DND-41 (cell line): ENCODE data around the gene APC.

ENCODE experiments used
- ATAC-seq: fragments of 200-7000 bp; cut with Tn5 transposase; 3 replicates; pipeline ENCODE4 v1.9.1; 2021; ENCODE audit warnings: low read depth; ENCODE audit not compliant: insufficient read depth
- DNase-seq: peaks from one replicate; pipeline ENCODE4 v3.0.0-alpha.2; 2020
- H2AFZ ChIP-seq: 2 replicates; pipeline ENCODE4 v1.6.0; 2012; ENCODE audit warnings: low read depth, low read length
- H3K27ac ChIP-seq: 2 replicates; pipeline ENCODE4 v1.5.1; 2012; ENCODE audit warnings: low read length, inconsistent platforms
- H3K27me3 ChIP-seq: fragments of 200-600 bp; sonication (generic); 2 replicates; pipeline ENCODE4 v1.6.0; 2012; ENCODE audit warnings: low read length, mild to moderate bottlenecking, inconsistent platforms; ENCODE audit not compliant: insufficient read depth, poor library complexity
- H3K36me3 ChIP-seq: 2 replicates; pipeline ENCODE4 v1.5.1; 2012; ENCODE audit warnings: low read length, inconsistent platforms; ENCODE audit not compliant: insufficient read depth
- H3K4me1 ChIP-seq: 2 replicates; pipeline ENCODE4 v1.5.1; 2012; ENCODE audit warnings: mild to moderate bottlenecking, low read length; ENCODE audit not compliant: insufficient read depth
- H3K4me2 ChIP-seq: 2 replicates; pipeline ENCODE4 v1.6.0; 2012; ENCODE audit warnings: mild to moderate bottlenecking, moderate library complexity, low read length, inconsistent platforms; ENCODE audit not compliant: insufficient read depth
- H3K4me3 ChIP-seq, 2 experiments: fragments of 200-600 bp in 1 of 2; shearing (Covaris generic) in 1 of 2; 2 replicates each; pipeline ENCODE4 v1.5.1; 2012 to 2016; ENCODE audit warnings: inconsistent platforms in 2 of 2, low read length in 2 of 2, mild to moderate bottlenecking in 2 of 2, low read depth in 1 of 2, moderate library complexity in 1 of 2
- H3K79me2 ChIP-seq: 2 replicates; pipeline ENCODE4 v1.6.0; 2012; ENCODE audit warnings: low read length, inconsistent platforms; ENCODE audit not compliant: insufficient read depth
- H3K9ac ChIP-seq: 2 replicates; pipeline ENCODE4 v1.6.0; 2012; ENCODE audit warnings: low read depth, mild to moderate bottlenecking, inconsistent platforms, low read length, moderate library complexity
- H3K9me3 ChIP-seq: 2 replicates; pipeline ENCODE4 v1.5.1; 2012; ENCODE audit warnings: low read length, moderate library complexity, mild to moderate bottlenecking, inconsistent platforms; ENCODE audit not compliant: insufficient read depth, severe bottlenecking
- H4K20me1 ChIP-seq: 2 replicates; pipeline ENCODE4 v1.6.0; 2012; ENCODE audit warnings: low read length; ENCODE audit not compliant: insufficient read depth
- CTCF ChIP-seq: IDR thresholded peaks from 2 replicates; pipeline ENCODE4 v1.5.1; 2012; ENCODE audit warnings: borderline replicate concordance, low read length, moderate library complexity, mild to moderate bottlenecking; ENCODE audit not compliant: poor library complexity, severe bottlenecking; ENCODE audit errors: extremely low read depth
- EZH2 ChIP-seq: IDR thresholded peaks from 3 replicates; pipeline ENCODE4 v1.6.1; 2012; ENCODE audit warnings: borderline replicate concordance, low read depth, mild to moderate bottlenecking, moderate library complexity, low read length, inconsistent platforms; ENCODE audit not compliant: severe bottlenecking

The APC gene

DNA sequence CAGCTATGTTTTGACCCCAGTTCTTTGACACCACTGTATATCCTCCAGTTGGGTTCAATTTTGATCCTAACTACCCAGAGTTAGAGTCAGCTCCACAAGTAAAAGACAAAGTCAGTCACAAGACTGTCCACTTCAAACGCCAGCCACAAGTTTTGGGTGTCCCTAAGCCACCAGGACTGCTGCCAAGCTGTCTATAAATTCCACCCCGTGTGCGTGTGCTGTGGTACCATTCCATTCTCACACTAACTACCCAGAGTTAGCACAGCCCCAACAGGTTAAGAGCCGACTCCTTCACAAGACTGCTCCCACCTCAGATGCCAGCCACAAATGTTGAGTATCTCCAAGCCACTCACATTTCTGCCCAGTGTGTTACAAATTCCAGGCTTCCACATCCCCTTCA is 56.7 kb downstream of the APC start:
- Histone ChIP-seq H3K4me3 (no peak overlapping the region), H4K20me1 (no peaks in the 10 kb centered on the region), H3K36me3 (peaks cover 58% of the 10 kb centered on the region)

DNA sequence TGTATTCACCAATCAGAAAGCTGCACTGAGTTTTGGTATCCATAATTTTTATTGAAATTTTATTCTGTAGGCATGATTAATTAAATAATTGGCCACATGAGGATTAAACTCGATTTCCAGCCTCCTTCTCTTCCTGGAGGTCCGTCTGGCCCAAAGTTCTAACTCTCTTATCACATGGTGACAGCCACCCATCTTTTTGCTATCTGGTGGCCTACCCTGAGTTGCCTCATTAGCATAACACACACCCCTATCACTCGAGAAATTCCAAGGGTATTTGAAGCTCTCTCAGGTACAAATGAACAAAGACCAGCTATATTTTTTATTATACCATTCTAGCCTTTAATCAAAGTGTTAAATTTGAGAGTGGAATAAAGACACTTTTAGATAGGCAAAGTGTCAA is 57.7 kb downstream of the APC start:
- no peaks in the 10 kb centered on the region for H3K9me3 ChIP-seq
- no peak overlapping the region for H3K4me2 ChIP-seq
- no peaks in the 10 kb centered on the region for H3K79me2 ChIP-seq
- no peaks in the 10 kb centered on the region for H4K20me1 ChIP-seq
- no peaks in the 10 kb centered on the region for H3K27me3 ChIP-seq
- H3K36me3 ChIP-seq: peaks cover 56% of the 10 kb centered on the region
- no peak overlapping the region for H3K9ac ChIP-seq
- TF ChIP-seq EZH2: no peak
- TF ChIP-seq CTCF: no peak
- ATAC-seq: no peak
- H3K4me3 ChIP-seq: no peak overlapping the region
- DNase-seq: no peak
- no peaks in the 10 kb centered on the region for H3K4me1 ChIP-seq
- no peak overlapping the region for H3K27ac ChIP-seq
- no peak overlapping the region for H2AFZ ChIP-seq

More for the DNA sequence above, 56.7 kb downstream of the APC start:
- DNase-seq (no peak), ATAC-seq (no peak)
- Histone ChIP-seq H3K4me2 (no peak overlapping the region), H3K27ac (no peak overlapping the region), H3K9ac (no peak overlapping the region), H2AFZ (no peak overlapping the region), H3K79me2 (no peaks in the 10 kb centered on the region), H3K9me3 (no peaks in the 10 kb centered on the region), H3K4me1 (no peaks in the 10 kb centered on the region), H3K27me3 (no peaks in the 10 kb centered on the region)
- TF ChIP-seq CTCF (no peak), EZH2 (no peak)

DNA sequence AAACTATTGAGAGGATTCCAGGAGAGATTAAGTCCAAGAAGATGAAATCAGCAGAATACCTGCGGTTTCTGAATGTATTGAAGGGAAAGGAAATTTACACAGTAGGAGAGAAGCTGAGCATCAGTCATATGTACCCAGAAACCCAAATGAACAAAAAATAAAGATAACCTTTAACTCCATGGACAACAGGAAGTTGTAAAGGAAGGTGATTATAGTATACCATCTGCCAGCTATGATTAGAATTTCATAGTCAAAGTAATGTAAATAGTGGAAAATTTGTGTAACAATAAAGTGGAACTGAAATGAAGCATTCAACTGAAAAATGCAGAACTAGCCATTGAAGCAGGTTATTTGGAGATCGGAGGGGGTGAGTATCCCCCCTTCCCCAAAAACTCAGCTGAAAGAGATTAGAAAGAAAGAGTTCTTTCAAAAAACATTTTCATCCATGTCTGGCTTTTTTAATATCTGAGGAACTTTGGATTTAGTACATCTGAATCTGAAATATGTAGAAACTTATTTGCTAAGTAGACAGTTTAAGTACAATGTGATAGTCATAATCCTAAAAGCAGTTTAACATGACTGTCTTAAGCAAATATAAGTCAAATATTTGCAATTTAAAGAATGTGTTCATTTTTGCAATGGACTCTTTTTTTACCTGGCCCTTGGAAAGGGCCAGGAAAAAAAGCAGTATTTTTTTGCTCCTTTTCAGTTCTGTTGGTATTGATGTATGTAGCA is 58.4 kb downstream of the APC start:
- Histone ChIP-seq H3K27me3 (no peaks in the 10 kb centered on the region), H3K9me3 (no peaks in the 10 kb centered on the region), H3K27ac (no peak overlapping the region), H3K4me3 (no peak overlapping the region), H4K20me1 (no peaks in the 10 kb centered on the region), H3K9ac (no peak overlapping the region), H3K4me1 (no peaks in the 10 kb centered on the region), H3K36me3 (peaks cover 54% of the 10 kb centered on the region), H3K79me2 (no peaks in the 10 kb centered on the region), H2AFZ (no peak overlapping the region), H3K4me2 (no peak overlapping the region)
- TF ChIP-seq CTCF (no peak), EZH2 (no peak)
- DNase-seq (no peak), ATAC-seq (no peak)

- DNase-seq (no peak), ATAC-seq (no peak)
- TF ChIP-seq EZH2: no peak
- TF ChIP-seq CTCF: no peak
- no peak overlapping the region for H3K4me2 ChIP-seq
- H2AFZ ChIP-seq: no peak overlapping the region
- H3K79me2 ChIP-seq: no peaks in the 10 kb centered on the region
- no peaks in the 10 kb centered on the region for H3K9me3 ChIP-seq
- no peaks in the 10 kb centered on the region for H3K27me3 ChIP-seq
- no peak overlapping the region for H3K9ac ChIP-seq
- no peak overlapping the region for H3K4me3 ChIP-seq
- H3K4me1 ChIP-seq: no peaks in the 10 kb centered on the region
- H4K20me1 ChIP-seq: no peaks in the 10 kb centered on the region
- H3K27ac ChIP-seq: no peak overlapping the region
- peaks cover 45% of the 10 kb centered on the region for H3K36me3 ChIP-seq
Observed at GRCh38 chr5:112799661-112800060, 62.0 kb downstream of the APC start.
